Breast epithelium (tissue), 4 donors: Measurements from ENCODE around the gene TMOD4. TPM values are rescaled to one million over a fixed set of nuclear protein-coding genes. Genes with fewer than 3 reads are reported as not detected.

Experiments used
- DNase-seq, 2 donors: peaks; one replicate each; pipeline ENCODE4 v3.0.0-alpha.2; 2019; ENCODE audit warnings: low spot score in 2 of 2
- H3K27ac ChIP-seq, 2 donors: fragments of 200-600 bp; sonication (generic) in 1 of 2; one replicate each; pipeline ENCODE4 v1.5.1; 2016 to 2019; ENCODE audit warnings: mild to moderate bottlenecking in 1 of 2
- H3K27me3 ChIP-seq, 2 donors: fragments of 200-600 bp; sonication (generic) in 1 of 2; one replicate each; pipeline versions ENCODE4 v1.5.1 to v1.6.0; 2017 to 2019; ENCODE audit warnings: control low read depth in 1 of 2, mild to moderate bottlenecking in 1 of 2
- H3K36me3 ChIP-seq: fragments of 200-600 bp; one replicate; pipeline ENCODE4 v1.5.1; 2019
- H3K4me1 ChIP-seq, 2 donors: fragments of 200-600 bp; sonication (generic); one replicate each; pipeline ENCODE4 v1.5.1; 2016 to 2019; ENCODE audit warnings: control low read depth in 1 of 2
- H3K4me3 ChIP-seq, 3 donors: fragments of 200-600 bp; sonication (generic); 1 replicate in 2 of 3; 2 replicates in 1 of 3; pipeline ENCODE4 v1.5.1; 2016 to 2019; ENCODE audit warnings: mild to moderate bottlenecking in 3 of 3, moderate library complexity in 2 of 3
- H3K9me3 ChIP-seq, 2 donors: fragments of 200-600 bp; sonication (generic) in 1 of 2; one replicate each; pipeline ENCODE4 v1.5.1; 2016 to 2019; ENCODE audit warnings: control low read depth in 1 of 2
- CTCF ChIP-seq, 3 donors: fragments of 450-650 bp; IDR thresholded peaks; one replicate each; pipeline ENCODE4 v1.5.1; 2016 to 2017; ENCODE audit warnings: antibody characterized with exemption in 3 of 3, mild to moderate bottlenecking in 3 of 3, moderate library complexity in 3 of 3
- POLR2A ChIP-seq: fragments of 450-650 bp; IDR thresholded peaks from one replicate; pipeline ENCODE4 v1.6.1; 2016; ENCODE audit warnings: antibody characterized with exemption, mild to moderate bottlenecking, moderate library complexity
- POLR2AphosphoS5 ChIP-seq, 3 donors: sonication (generic); formaldehyde crosslinking; IDR thresholded peaks; one replicate each; pipeline ENCODE4 v1.6.1; 2017; ENCODE audit warnings: antibody characterized with exemption in 3 of 3
- intact Hi-C: fragments of 100-400 bp; cut with DNase I; formaldehyde crosslinking; loops from one replicate; pipeline ENCODE4 v1.15.1; 2023; ENCODE audit warnings: low total_unique reads
- total RNA-seq, 3 donors: library from RNA; depleted of rRNA; stranded (reverse); fragments of >200 nt; gene quantifications; one replicate each; pipeline ENCODE4 v1.1.0, GENCODE V29; 2016

The TMOD4 gene
- total RNA-seq, 3 donors from 2014 or later = 0.73 TPM; not detected in 2

GRCh38 chr1:151130987-151131586 is 44.7 kb downstream of the TMOD4 start:
- no peaks in the 10 kb centered on the region for H3K27me3 ChIP-seq
- intact Hi-C loops = no loop called here
- H3K27ac ChIP-seq = peak overlapping the region; percentile 68 to 77
- H3K4me3 ChIP-seq = peak overlapping the region; percentile 34 to 71 (median 51)
- no peaks in the 10 kb centered on the region for H3K36me3 ChIP-seq
- DNase-seq = peak; percentile 83 to 85
- TF ChIP-seq POLR2A (peak; percentile 25), POLR2AphosphoS5 (IDR thresholded peaks at IDR 0.05) (peak in 2 of 3 donors; percentile 35 to 39), CTCF (IDR thresholded peaks at IDR 0.05) (no peak)
- H3K4me1 ChIP-seq = no peaks in the 10 kb centered on the region
- no peaks in the 10 kb centered on the region for H3K9me3 ChIP-seq

GRCh38 chr1:151128800-151129199 is 47.0 kb downstream of the TMOD4 start:
- H3K27ac ChIP-seq = no peak overlapping the region
- no peak for DNase-seq
- TF ChIP-seq POLR2A (no peak), CTCF (IDR thresholded peaks at IDR 0.05) (no peak), POLR2AphosphoS5 (IDR thresholded peaks at IDR 0.05) (no peak)
- no peaks in the 10 kb centered on the region for H3K27me3 ChIP-seq
- no peaks in the 10 kb centered on the region for H3K36me3 ChIP-seq
- no peak overlapping the region for H3K4me3 ChIP-seq
- intact Hi-C loops = no loop called here
- no peaks in the 10 kb centered on the region for H3K9me3 ChIP-seq
- no peaks in the 10 kb centered on the region for H3K4me1 ChIP-seq

DNA sequence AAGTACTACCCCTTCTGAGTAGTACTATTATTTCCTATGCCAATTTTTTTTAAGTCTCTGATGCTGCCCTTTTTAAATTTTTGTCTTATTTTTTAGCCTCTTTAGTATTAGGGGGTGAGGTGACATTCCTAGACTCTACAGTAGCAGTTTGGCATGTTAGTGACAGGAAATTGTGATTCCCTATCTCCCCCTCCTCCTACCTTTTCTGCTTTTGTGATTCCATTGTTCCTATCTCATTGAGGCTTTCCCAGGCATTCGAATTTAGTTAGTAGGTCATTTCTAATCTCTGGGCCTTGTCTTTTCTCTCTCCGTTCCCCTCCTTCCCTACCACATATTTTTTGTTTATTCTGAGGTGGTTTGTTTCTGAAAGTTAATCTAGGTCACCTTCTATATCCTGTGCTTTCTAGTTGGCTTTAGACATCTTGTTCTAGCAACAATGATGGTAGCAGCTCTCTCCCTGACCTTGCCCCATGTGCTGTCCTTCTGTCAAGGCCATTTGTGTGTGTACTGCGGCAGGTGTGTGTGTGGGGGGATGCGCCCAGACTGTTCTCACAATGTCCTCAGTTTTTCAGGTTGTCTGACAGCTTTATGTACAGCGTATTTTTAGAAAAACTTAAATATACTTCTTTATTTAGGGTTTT is 50.9 kb downstream of the TMOD4 start:
- H3K27me3 ChIP-seq = no peaks in the 10 kb centered on the region
- TF ChIP-seq POLR2AphosphoS5 (IDR thresholded peaks at IDR 0.05) (no peak), POLR2A (no peak), CTCF (IDR thresholded peaks at IDR 0.05) (no peak)
- no peaks in the 10 kb centered on the region for H3K4me1 ChIP-seq
- no peaks in the 10 kb centered on the region for H3K9me3 ChIP-seq
- H3K4me3 ChIP-seq = no peak overlapping the region
- no peaks in the 10 kb centered on the region for H3K36me3 ChIP-seq
- intact Hi-C loops = no loop called here
- DNase-seq = no peak
- no peak overlapping the region for H3K27ac ChIP-seq

Other genes with a start within 250 kb of the TMOD4 start
- gene SETDB1, start 249.6 kb downstream of the TMOD4 start, total RNA-seq = 10 to 100 TPM; 33.4 to 44.6 (median 41.0) TPM
- 100 to 1,000 TPM; 121 to 131 (median 128) TPM for gene CERS2, start 201.1 kb downstream of the TMOD4 start, total RNA-seq
- 10 to 100 TPM in 1 of 3 donors, 1 to 10 TPM in 1, not detected in 1; 3.6 to 13.0 TPM for gene ANXA9, start 193.7 kb downstream of the TMOD4 start, total RNA-seq
- gene MINDY1, start 169.1 kb downstream of the TMOD4 start, total RNA-seq = 10 to 100 TPM; 26.2 to 33.5 (median 26.5) TPM
- gene PRUNE1, start 167.5 kb downstream of the TMOD4 start, total RNA-seq = 10 to 100 TPM; 21.6 to 34.1 (median 32.8) TPM
- gene BNIPL, start 139.4 kb downstream of the TMOD4 start, total RNA-seq = 10 to 100 TPM in 2 of 3 donors, under 1 TPM in 1; 0.16 to 47.1 (median 17.0) TPM
- gene C1orf56, start 128.2 kb downstream of the TMOD4 start, total RNA-seq = 1 to 10 TPM; 4.6 to 8.3 (median 7.6) TPM
- gene CDC42SE1, start 116.4 kb downstream of the TMOD4 start, total RNA-seq = 100 to 1,000 TPM in 1 of 3 donors, 10 to 100 TPM in 2; 49.4 to 130 (median 85.9) TPM
- 1 to 10 TPM in 2 of 3 donors, under 1 TPM in 1; 0.16 to 1.9 (median 1.3) TPM for gene MLLT11, start 115.6 kb downstream of the TMOD4 start, total RNA-seq
- 10 to 100 TPM; 19.5 to 32.0 (median 20.6) TPM for gene GABPB2, start 105.2 kb downstream of the TMOD4 start, total RNA-seq
- 1 to 10 TPM; 2.9 to 6.4 (median 5.2) TPM for gene SEMA6C, start 29.4 kb downstream of the TMOD4 start, total RNA-seq
- gene TNFAIP8L2, start 19.3 kb downstream of the TMOD4 start, total RNA-seq = 1 to 10 TPM; 5.6 to 6.9 (median 5.7) TPM
- gene LYSMD1, start 10.1 kb downstream of the TMOD4 start, total RNA-seq = 10 to 100 TPM; 11.7 to 17.0 (median 14.8) TPM
- 10 to 100 TPM; 14.9 to 23.8 (median 23.6) TPM for gene SCNM1, start 9.8 kb downstream of the TMOD4 start, total RNA-seq
- gene VPS72, start 14.2 kb upstream of the TMOD4 start, total RNA-seq = 10 to 100 TPM; 34.6 to 49.0 (median 34.7) TPM
- gene PIP5K1A, start 22.6 kb upstream of the TMOD4 start, total RNA-seq = 10 to 100 TPM; 38.1 to 87.2 (median 61.6) TPM
- gene PSMD4, start 78.8 kb upstream of the TMOD4 start, total RNA-seq = 100 to 1,000 TPM; 108 to 188 (median 140) TPM
- 10 to 100 TPM; 20.6 to 31.6 (median 25.9) TPM for gene ZNF687, start 106.3 kb upstream of the TMOD4 start, total RNA-seq
- gene PI4KB, start 151.4 kb upstream of the TMOD4 start, total RNA-seq = 10 to 100 TPM; 59.2 to 91.8 (median 69.8) TPM
- gene RFX5, start 171.3 kb upstream of the TMOD4 start, total RNA-seq = 10 to 100 TPM; 17.9 to 34.5 (median 25.9) TPM
- 100 to 1,000 TPM in 2 of 3 donors, 10 to 100 TPM in 1; 63.6 to 148 (median 123) TPM for gene SELENBP1, start 196.7 kb upstream of the TMOD4 start, total RNA-seq
- 100 to 1,000 TPM; 234 to 270 (median 254) TPM for gene PSMB4, start 223.6 kb upstream of the TMOD4 start, total RNA-seq